A172 (cell line): ENCODE results near the gene EIF2D. TPM values are rescaled to one million over a fixed set of nuclear protein-coding genes. Genes with fewer than 3 reads are reported as not detected.

ENCODE experiments used
- DNase-seq: peaks from one replicate; pipeline ENCODE4 v3.0.0-alpha.2; 2015; ENCODE audit warnings: low spot score
- total RNA-seq: library from RNA; depleted of rRNA; stranded (reverse); fragments of >200 nt; shearing (Covaris generic); gene quantifications from 2 replicates; pipeline ENCODE4 v1.2.3, GENCODE V29; 2014; rRNA removed

EIF2D gene
- total RNA-seq, 1 experiment from 2014 or later = 53.6 TPM

GRCh38 chr1:206547104-206547503, 65.2 kb downstream of the EIF2D start:
- no peak for DNase-seq

GRCh38 chr1:206545351-206545750, 66.9 kb downstream of the EIF2D start:
- DNase-seq = no peak

- DNase-seq = peak; percentile 68
These were observed 67.6 kb downstream of the EIF2D start for GRCh38 chr1:206544562-206545257.

Other genes starting within 250 kb of the EIF2D start
- 22.0 and 29.6 TPM in 2 replicates for gene IKBKE, start 142.0 kb downstream of the EIF2D start, total RNA-seq
- gene RASSF5, start 104.9 kb downstream of the EIF2D start, total RNA-seq = 3.3 and 5.8 TPM in 2 replicates
- gene DYRK3, start 23.1 kb upstream of the EIF2D start, total RNA-seq = 26.8 and 32.8 TPM in 2 replicates
- gene MAPKAPK2, start 72.4 kb upstream of the EIF2D start, total RNA-seq = 46.9 and 48.6 TPM in 2 replicates
- gene IL19, start 158.3 kb upstream of the EIF2D start, total RNA-seq = not detected in 2 replicates
- not detected in 2 replicates for gene IL10, start 160.0 kb upstream of the EIF2D start, total RNA-seq